Measurements from ENCODE around the gene NPR2.

The NPR2 gene

GRCh38 chr9:35834260-35835215 is 43.1 kb downstream of the NPR2 start:
- DNase-seq (ENCODE audit: low read depth), result no peak

GRCh38 chr9:35835216-35835632 is 43.8 kb downstream of the NPR2 start:
- DNase-seq (ENCODE audit: low read depth), result no peak

GRCh38 chr9:35835766-35836165 is 44.4 kb downstream of the NPR2 start:
- no peak for DNase-seq (ENCODE audit: low read depth)

GRCh38 chr9:35836595-35836994 is 45.2 kb downstream of the NPR2 start:
- DNase-seq (ENCODE audit: low read depth), result no peak

- DNase-seq (ENCODE audit: low read depth), result no peak
These were observed 48.5 kb downstream of the NPR2 start for GRCh38 chr9:35839926-35840325.

GRCh38 chr9:35840881-35841644 is 49.7 kb downstream of the NPR2 start:
- DNase-seq (ENCODE audit: low read depth), result no peak

GRCh38 chr9:35841645-35841900 is 50.2 kb downstream of the NPR2 start:
- no peak for DNase-seq (ENCODE audit: low read depth)

- DNase-seq (ENCODE audit: low read depth), result no peak
These were observed 50.8 kb downstream of the NPR2 start for GRCh38 chr9:35842020-35842745.

GRCh38 chr9:35842795-35843194 is 51.4 kb downstream of the NPR2 start:
- DNase-seq (ENCODE audit: low read depth), result no peak

- DNase-seq (ENCODE audit: low read depth), result no peak
These were observed 53.4 kb downstream of the NPR2 start for GRCh38 chr9:35844628-35845270.

- no peak for DNase-seq (ENCODE audit: low read depth)
These were observed 54.7 kb downstream of the NPR2 start for GRCh38 chr9:35845824-35846771.

GRCh38 chr9:35847792-35848572 is 56.6 kb downstream of the NPR2 start:
- no peak for DNase-seq (ENCODE audit: low read depth)

GRCh38 chr9:35852267-35852815 is 61.0 kb downstream of the NPR2 start:
- no peak for DNase-seq (ENCODE audit: low read depth)

- DNase-seq (ENCODE audit: low read depth), result no peak
These were observed 61.8 kb downstream of the NPR2 start for GRCh38 chr9:35852876-35853865.

GRCh38 chr9:35854091-35854762 is 62.8 kb downstream of the NPR2 start:
- DNase-seq (ENCODE audit: low read depth), result no peak

- no peak for DNase-seq (ENCODE audit: low read depth)
These were observed 64.8 kb downstream of the NPR2 start for GRCh38 chr9:35856206-35856605.

- no peak for DNase-seq (ENCODE audit: low read depth)
These were observed 65.5 kb downstream of the NPR2 start for GRCh38 chr9:35856882-35857281.

- no peak for DNase-seq (ENCODE audit: low read depth)
These were observed 67.1 kb downstream of the NPR2 start for GRCh38 chr9:35858458-35858857.
